B cell (primary cell): Measurements from ENCODE around the gene GYPC.

Experiments
- EZH2 ChIP-seq: IDR thresholded peaks from 2 replicates; pipeline ENCODE4 v1.6.1; 2012; ENCODE audit warnings: borderline replicate concordance, low read depth, mild to moderate bottlenecking, moderate library complexity, low read length; ENCODE audit not compliant: insufficient read depth, poor library complexity, severe bottlenecking
- TF ChIP-seq, protein P1 (sequence below): fragments of 200-600 bp; IDR thresholded peaks from one replicate; pipeline ENCODE4 v1.8.0; 2022; ENCODE audit warnings: antibody characterized with exemption, mild to moderate bottlenecking

DNA sequence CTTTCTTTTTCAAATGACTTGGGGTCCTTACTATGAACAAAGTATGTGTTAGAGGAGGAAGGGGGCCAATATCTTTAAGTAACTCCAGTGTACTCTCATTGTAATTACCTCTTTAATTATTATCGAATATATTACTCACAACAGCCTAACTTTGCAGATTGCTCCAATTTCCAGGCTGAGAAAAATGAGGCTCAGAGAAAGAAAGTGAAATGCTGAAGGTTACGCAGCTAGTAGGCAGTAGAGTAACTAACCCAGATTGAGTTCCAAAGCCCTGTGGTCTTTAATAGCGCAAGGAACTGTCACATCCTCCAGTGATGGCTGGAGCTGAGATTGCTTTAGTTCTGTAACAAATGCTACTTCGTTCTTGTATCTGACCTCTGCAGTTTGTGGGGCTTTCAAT, 2.2 kb upstream of the GYPC start:
- TF ChIP-seq, protein P1, sequence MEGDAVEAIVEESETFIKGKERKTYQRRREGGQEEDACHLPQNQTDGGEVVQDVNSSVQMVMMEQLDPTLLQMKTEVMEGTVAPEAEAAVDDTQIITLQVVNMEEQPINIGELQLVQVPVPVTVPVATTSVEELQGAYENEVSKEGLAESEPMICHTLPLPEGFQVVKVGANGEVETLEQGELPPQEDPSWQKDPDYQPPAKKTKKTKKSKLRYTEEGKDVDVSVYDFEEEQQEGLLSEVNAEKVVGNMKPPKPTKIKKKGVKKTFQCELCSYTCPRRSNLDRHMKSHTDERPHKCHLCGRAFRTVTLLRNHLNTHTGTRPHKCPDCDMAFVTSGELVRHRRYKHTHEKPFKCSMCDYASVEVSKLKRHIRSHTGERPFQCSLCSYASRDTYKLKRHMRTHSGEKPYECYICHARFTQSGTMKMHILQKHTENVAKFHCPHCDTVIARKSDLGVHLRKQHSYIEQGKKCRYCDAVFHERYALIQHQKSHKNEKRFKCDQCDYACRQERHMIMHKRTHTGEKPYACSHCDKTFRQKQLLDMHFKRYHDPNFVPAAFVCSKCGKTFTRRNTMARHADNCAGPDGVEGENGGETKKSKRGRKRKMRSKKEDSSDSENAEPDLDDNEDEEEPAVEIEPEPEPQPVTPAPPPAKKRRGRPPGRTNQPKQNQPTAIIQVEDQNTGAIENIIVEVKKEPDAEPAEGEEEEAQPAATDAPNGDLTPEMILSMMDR: no peak
- TF ChIP-seq EZH2: no peak
